ENCODE data around the gene CKAP4. TPM values are rescaled to one million over a fixed set of nuclear protein-coding genes. Genes with fewer than 3 reads are reported as not detected.

The CKAP4 gene
- total and polyA plus RNA-seq, 9 of the 15 experiments (the other 6 are each of a cell fraction or from before 2014, with no cell fraction given) = 0.08 to 0.20 TPM; not detected in 7

- BruUV-seq (replicated peaks) = no TSS peak
- DNase-seq (ENCODE audit: extremely low read depth in 1 of 4, low spot score in 3 of 4) (no peak), FAIRE-seq (no peak), ATAC-seq (no peak)
- in situ Hi-C loops (cut with MboI) = no loop called here
- Histone ChIP-seq H4K20me1 (replicated peaks; ENCODE audit: control insufficient read depth, insufficient read depth, low read length) (no peaks in the 10 kb centered on the region), H3K27me3 (ENCODE audit: control insufficient read depth in 2 of 2, insufficient read depth in 2 of 2, low read length in 2 of 2) (peaks cover 6 to 22% of the 10 kb centered on the region in 2 experiments; a peak in 4 of 5 replicates), H3K4me2 (ENCODE audit: insufficient read depth, low read length) (no peak overlapping the region), H3K79me2 (ENCODE audit: control insufficient read depth, insufficient read depth, low read length) (no peaks in the 10 kb centered on the region), H3K4me1 (replicated peaks in 1 of 2; ENCODE audit: control insufficient read depth in 2 of 2, insufficient read depth in 2 of 2, low read length in 2 of 2) (no peaks in the 10 kb centered on the region), H3K9ac (ENCODE audit: insufficient read depth in 1 of 2, low read depth in 2 of 2, low read length in 2 of 2) (no peak overlapping the region), H3K36me3 (ENCODE audit: control insufficient read depth, insufficient read depth, low read length) (no peaks in the 10 kb centered on the region), H3K27ac (ENCODE audit: extremely low read depth, low read depth, low read length) (no peak overlapping the region), H3K9me1 (ENCODE audit: control insufficient read depth, insufficient read depth, low read length) (no peaks in the 10 kb centered on the region), H3K9me3 (replicated peaks; ENCODE audit: control insufficient read depth, insufficient read depth, low read depth, low read length) (no peaks in the 10 kb centered on the region), H3K4me3 (no peak overlapping the region), H2AFZ (ENCODE audit: low read depth, low read length) (no peak overlapping the region)
- ChIA-PET CTCF (ENCODE audit: low intra/inter-chr PET ratio) (no interaction called here), POLR2A (no interaction called here)
- WGBS (ENCODE audit: insufficient coverage, low coverage, missing lambda C conversion rate) = 3% methylated on average over 8 of the region's 9 CpGs
- intact Hi-C loops (cut with micrococcal nuclease) = no loop called here
- TF ChIP-seq SMARCC2 (IDR thresholded peaks at IDR 0.05; ENCODE audit: low read depth) (no peak), TEAD1 (CRISPR knock-in tag; IDR thresholded peaks at IDR 0.05) (no peak), DACH1 (IDR thresholded peaks at IDR 0.05; ENCODE audit: partially characterized antibody) (no peak), HOXB6 (CRISPR knock-in tag; IDR thresholded peaks at IDR 0.05; ENCODE audit: borderline replicate concordance) (no peak), ZNF140 (CRISPR knock-in tag; IDR thresholded peaks at IDR 0.05) (no peak), MAZ (CRISPR knock-in tag; conservative IDR thresholded peaks at IDR 0.05 in 1 of 2, IDR thresholded peaks at IDR 0.05 in 1 of 2) (no peak), ZNF224 (CRISPR knock-in tag; IDR thresholded peaks at IDR 0.05) (no peak), MEIS2 (IDR thresholded peaks at IDR 0.05; ENCODE audit: partially characterized antibody) (no peak), POLR3G (IDR thresholded peaks at IDR 0.05; ENCODE audit: extremely low read depth, insufficient read length, insufficient replicate concordance) (no peak), POLR3A (IDR thresholded peaks at IDR 0.05; ENCODE audit: borderline replicate concordance, extremely low read depth, insufficient read depth, insufficient read length) (no peak)
These were observed 27.6 kb upstream of the CKAP4 start for GRCh38 chr12:106275458-106275857.

All from K562 (cell line).